Pulmonary artery endothelial cell (primary cell): ENCODE data around the gene PER2. TPM values are rescaled to one million over a fixed set of nuclear protein-coding genes. Genes with fewer than 3 reads are reported as not detected.
"Not testable (repeated sequence)": the region's sequence is repeated elsewhere in the genome, so short reads cannot be mapped to it uniquely, and the experiment has no call there.

ENCODE experiments used
- DNase-seq: peaks from one replicate; pipeline ENCODE4 v3.0.0-alpha.2; 2011; ENCODE audit warnings: low read depth, low spot score
- total RNA-seq: library from RNA; depleted of rRNA; stranded (reverse); fragments of >200 nt; gene quantifications from 2 replicates; pipeline ENCODE4 v1.2.3, GENCODE V29; 2014

PER2 gene
- total RNA-seq, 1 donor from 2014 or later = 2.4 TPM

DNA sequence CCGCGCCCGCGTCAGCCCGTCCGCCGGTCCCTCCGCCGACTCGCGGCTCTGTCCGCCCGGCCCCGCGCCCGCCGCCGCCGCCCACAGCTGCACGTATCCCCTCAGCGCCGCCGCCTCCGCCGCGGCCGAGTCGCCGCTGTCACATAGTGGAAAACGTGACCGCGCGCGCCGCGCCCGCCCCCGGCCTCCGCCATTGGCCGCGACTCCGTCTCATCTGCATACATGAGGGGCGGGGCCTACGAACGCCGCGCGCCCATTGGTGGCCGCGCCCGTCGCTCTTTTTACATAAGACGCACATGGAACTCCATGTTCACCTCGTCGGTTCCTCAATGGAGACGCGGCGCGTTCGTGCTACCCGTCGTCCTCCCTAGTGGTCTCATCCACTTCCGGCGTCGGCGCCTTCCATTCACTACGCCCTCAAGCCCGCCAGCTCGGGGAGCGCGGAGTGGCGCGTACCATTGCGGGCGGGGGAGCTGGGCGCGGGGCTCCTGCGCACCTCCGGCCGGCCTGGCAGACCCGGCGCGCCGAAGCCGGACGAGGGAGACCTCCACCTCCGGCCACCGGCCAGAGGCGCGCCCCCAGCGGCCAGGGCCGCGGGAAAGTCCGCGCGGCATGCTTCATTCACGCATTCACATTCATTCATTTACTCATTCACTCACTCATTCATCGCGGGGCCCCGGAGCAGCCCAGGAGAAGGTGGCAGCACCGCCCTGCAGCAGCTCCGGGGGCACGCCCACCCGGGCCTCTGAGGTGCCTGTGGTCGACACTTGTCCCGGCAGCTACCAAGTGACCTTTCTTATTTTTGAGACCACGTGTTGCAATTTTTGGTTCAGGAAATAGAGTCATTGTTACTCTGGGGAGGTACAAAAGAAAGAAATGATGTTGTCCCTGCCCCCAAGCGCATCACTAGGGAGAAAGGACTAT lies 502 bp upstream of the PER2 start:
- peak; percentile 97 for DNase-seq

GRCh38 chr2:238286987-238287736 lies 1.2 kb downstream of the PER2 start:
- DNase-seq = no peak

DNA sequence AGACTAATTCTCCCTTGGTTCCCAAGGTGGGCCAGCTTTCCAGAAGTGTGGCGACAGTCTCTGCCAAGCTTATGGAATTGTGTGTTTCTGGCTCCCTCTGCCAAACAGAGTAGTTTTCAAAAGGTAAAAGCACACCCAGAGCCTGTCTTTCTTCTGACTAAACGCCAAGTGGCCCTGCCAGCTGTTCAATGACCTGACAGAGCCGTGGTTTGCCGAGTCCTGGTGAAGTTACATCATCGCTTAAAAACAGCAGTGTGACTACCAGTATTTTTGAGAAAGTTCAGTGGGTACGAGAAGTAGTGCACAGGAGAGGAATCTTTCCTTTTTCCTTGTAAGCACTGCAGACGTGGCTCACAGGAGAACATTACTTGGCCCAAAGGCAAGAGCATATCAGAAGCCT lies 1.9 kb downstream of the PER2 start:
- DNase-seq = no peak

DNA sequence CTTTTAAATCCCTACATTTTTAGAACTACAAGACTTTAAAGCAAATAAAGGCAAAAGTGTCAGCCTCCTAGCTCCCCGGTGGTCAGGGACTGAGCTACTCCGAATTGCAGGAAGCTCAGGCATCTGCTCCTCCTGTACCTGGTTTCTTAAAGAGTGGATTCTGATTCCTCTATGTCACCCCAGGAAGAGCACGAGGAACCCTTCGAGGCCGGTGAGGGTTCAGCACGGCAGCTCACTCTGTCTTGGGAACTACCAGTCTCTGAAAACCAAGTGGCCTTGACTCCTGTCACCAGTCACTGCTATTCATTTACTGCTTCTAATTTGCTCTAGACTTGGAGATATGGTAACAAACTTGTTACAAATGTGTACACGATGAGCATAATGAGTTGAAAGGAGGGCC lies 2.3 kb downstream of the PER2 start:
- no peak for DNase-seq

DNA sequence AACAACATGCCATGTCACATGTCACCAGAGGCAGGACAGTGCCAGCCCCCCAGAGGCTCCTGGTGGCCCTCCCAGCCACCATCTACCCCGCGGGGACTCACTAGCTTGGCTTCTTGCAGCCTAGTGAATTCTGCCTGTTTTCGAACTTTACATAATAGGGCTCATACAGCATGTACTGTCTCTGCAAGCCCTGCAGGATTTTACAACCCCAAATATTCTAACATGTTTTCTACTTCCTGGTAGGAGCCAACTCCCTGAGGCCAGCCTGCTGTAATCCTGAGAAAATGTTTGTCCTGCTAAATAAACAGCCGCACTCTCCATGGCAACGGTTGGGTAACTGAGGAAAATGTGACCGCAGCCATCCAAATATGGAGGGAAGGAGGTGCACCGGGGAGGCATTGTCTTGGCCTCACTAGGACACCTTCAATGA lies 2.7 kb downstream of the PER2 start:
- no peak for DNase-seq

- no peak for DNase-seq
These were observed 3.5 kb downstream of the PER2 start for GRCh38 chr2:238284802-238285515.

- no peak for DNase-seq
These were observed 5.3 kb downstream of the PER2 start for GRCh38 chr2:238282861-238283738.

- no peak for DNase-seq
These were observed 6.5 kb downstream of the PER2 start for GRCh38 chr2:238281826-238282480.

DNA sequence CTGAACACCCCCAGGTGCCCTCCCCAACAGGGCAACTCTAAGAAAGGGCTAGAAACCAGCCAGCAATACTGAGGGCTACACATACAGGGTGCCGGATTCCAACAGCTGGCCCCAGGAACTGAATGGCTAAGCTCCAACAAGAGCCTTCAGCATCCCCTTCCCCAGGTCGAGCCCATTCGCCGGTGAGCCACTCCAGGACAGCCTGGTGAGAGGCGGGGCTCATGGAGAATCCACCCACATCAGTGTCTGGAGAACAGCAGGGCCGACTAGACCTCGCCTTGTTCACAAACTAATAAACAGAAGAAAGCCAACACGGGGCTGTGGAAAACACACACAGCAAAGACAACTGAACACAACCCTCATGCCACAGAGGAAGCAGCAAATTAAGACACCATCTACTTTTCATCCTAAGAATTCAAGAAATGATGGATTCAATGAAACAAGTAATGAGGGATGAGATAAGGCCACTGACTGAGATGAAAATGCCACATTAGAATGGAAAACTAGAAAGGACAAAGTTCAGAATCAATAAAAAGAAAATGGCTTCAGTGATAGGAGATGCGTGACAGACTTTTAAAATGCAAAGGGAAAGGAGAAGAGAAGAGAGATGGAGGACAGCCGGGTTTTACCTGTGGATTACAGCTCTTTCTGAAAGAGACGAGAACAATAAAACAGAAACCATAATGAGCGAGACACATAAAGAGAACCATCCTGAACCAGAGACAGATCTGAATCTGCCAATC lies 8.2 kb downstream of the PER2 start:
- DNase-seq = no peak

GRCh38 chr2:238279324-238279682 lies 9.1 kb downstream of the PER2 start:
- no peak for DNase-seq

DNA sequence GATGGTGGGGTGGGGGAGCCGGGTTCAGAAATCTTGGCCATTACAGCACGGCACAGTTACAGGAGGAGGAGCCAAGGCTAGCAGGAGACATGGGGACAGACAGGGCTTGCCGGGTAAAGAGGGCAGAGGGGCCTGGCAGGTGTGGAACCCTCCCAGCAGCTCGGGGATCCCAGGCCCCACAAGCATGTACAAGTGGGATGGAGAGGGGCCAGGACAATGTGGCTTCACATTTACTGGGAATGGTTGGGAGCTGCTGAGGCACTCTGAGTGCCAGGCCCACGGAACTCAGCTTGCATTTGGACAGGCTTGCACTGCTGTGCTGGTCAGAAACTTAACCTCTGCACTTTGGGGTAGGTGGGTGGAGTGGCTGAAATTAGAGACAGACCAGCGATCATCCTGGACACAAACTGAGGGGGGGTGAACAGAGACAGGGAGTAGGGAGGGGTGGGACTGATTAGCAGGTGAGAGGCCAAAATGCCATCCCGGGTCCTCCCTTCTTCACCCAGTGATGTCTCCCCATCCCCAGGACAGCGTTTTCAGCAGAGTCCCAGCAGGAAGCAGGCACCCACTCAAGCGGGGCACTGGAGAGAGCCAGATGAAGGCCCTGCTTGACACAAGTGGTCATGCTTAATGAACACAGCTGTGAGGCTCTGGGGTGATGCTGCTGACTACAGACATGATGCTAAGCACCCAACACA lies 9.6 kb downstream of the PER2 start:
- no peak for DNase-seq

GRCh38 chr2:238277695-238278094 lies 10.7 kb downstream of the PER2 start:
- DNase-seq = no peak

DNA sequence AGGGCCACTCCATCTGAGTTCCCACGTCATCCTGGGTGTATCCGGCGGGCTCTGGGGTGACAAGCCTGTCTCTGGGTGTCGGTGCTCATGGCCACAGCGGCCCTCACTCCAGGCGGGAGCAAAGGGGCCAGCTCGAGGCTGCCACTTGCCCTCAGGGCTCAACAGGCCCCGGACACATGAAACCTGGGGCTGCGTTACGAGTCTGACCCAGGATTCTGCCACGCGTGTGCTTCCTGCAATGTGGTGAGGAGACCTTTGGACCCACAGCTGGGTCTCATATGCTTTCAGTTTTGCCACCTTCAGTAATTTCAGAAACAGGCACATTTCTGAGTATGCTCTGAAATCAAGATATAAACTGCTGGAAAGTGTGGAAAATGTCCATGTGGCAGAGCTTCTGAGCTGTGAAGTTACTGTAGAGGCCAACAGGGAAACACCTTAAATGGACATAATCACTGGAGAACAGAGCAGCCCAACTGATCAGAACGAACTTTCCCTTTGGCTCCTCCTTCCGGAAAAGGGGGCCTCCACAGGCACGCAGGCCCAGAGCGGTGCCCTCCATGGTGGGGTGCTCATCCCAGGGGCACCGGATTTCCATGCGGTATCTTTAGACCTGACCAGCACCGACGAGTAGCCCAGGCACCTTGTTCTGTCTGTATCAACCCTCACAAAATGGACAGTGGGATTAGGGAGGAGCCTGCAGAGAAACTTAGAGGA lies 14.1 kb downstream of the PER2 start:
- DNase-seq = no peak

DNA sequence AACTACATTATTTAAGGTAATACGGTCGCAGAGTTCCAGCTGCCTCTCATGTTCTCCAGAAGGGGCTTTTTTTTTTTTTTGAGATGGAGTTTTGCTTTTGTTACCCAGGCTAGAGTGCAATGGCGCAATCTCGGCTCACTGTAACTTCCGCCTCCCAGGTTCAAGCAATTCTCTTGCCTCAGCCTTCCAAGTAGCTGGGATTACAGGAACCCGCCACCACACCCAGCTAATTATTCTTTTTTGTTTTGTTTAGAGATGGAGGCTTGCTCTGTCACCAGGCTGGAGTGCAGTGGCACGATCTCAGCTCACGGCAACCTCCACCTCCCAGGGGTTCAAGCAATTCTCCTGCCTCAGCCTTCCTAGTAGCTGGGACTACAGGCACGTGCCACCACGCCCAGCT lies 15.0 kb downstream of the PER2 start:
- DNase-seq = not testable (repeated sequence)

DNA sequence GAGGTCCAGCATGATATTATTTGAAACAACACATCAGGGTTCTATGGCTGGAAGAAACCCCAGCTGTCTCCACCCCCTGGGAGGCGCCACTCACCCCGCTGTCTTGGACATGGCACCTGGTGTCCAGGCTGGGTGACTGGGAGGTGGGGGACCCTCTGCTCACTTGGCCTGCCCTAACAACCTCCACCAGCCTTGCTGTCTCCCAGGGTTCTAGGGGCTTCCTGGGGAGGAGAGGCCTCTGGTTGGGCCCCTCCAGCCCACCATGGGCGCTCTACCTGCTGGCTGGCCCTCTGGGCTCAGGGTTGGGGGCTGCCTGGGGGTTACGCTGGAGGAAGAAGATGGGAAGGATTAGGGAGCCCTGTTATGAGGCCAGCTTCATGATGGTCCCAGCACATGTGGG lies 16.3 kb downstream of the PER2 start:
- no peak for DNase-seq

GRCh38 chr2:238271686-238272085 lies 16.7 kb downstream of the PER2 start:
- DNase-seq = not testable (repeated sequence)

- DNase-seq = no peak
These were observed 17.3 kb downstream of the PER2 start for GRCh38 chr2:238271061-238271554.

- no peak for DNase-seq
These were observed 17.8 kb downstream of the PER2 start for GRCh38 chr2:238270606-238271005.
